Upper lobe of left lung (tissue), 6 donors: Measurements from ENCODE around the gene TMEM132C. TPM values are rescaled to one million over a fixed set of nuclear protein-coding genes. Genes with fewer than 3 reads are reported as not detected.

Source experiments
- ATAC-seq, 2 donors: fragments of 200-7000 bp; cut with Tn5 transposase; one replicate each; pipeline ENCODE4 v1.9.1; 2022; ENCODE audit warnings: mild to moderate bottlenecking in 2 of 2, moderate library complexity in 2 of 2; ENCODE audit not compliant: low FRiP score in 2 of 2
- DNase-seq, 2 donors: peaks; one replicate each; pipeline ENCODE4 v3.0.0-alpha.2; 2019 to 2020
- H3K27ac ChIP-seq, 4 donors: fragments of 200-600 bp; sonication (generic); one replicate each; pipeline ENCODE4 v1.5.1; 2016 to 2019
- H3K27me3 ChIP-seq, 4 donors: fragments of 200-600 bp; sonication (generic); one replicate each; pipeline ENCODE4 v1.5.1; 2017 to 2019
- H3K36me3 ChIP-seq, 4 donors: fragments of 200-600 bp; sonication (generic); one replicate each; pipeline ENCODE4 v1.5.1; 2016 to 2019
- H3K4me1 ChIP-seq, 4 donors: fragments of 200-600 bp; sonication (generic); one replicate each; pipeline ENCODE4 v1.5.1; 2018 to 2019
- H3K4me3 ChIP-seq, 4 donors: fragments of 200-600 bp; sonication (generic); one replicate each; pipeline ENCODE4 v1.5.1; 2017 to 2019; ENCODE audit warnings: mild to moderate bottlenecking in 2 of 4, moderate library complexity in 1 of 4
- H3K9me3 ChIP-seq, 4 donors: fragments of 200-600 bp; sonication (generic); one replicate each; pipeline ENCODE4 v1.5.1; 2018 to 2019
- CTCF ChIP-seq, 6 experiments: fragments of 450-650 bp in 4 of 6; fragments of 200-600 bp in 2 of 6; sonication (generic) in 2 of 6; IDR thresholded peaks; one replicate each; pipeline ENCODE4 v1.5.1; 2016 to 2019; ENCODE audit warnings: antibody characterized with exemption in 6 of 6
- EP300 ChIP-seq, 4 donors: sonication (generic); formaldehyde crosslinking; IDR thresholded peaks; one replicate each; pipeline ENCODE4 v1.5.1; 2017; ENCODE audit warnings: antibody characterized with exemption in 4 of 4, control low read depth in 2 of 4
- POLR2A ChIP-seq, 4 donors: fragments of 450-650 bp; IDR thresholded peaks; one replicate each; pipeline ENCODE4 v1.5.1; 2016 to 2017; ENCODE audit warnings: antibody characterized with exemption in 4 of 4, mild to moderate bottlenecking in 2 of 4
- POLR2AphosphoS5 ChIP-seq, 2 donors: sonication (generic); formaldehyde crosslinking; IDR thresholded peaks; one replicate each; pipeline ENCODE4 v1.5.1; 2017; ENCODE audit warnings: antibody characterized with exemption in 2 of 2
- WGBS, 2 donors: methylation state at CpG; one replicate each; pipeline ENCODE4 v1.1.5; 2017 to 2018; 5-methylcytosine and 5-hydroxymethylcytosine counted together
- total RNA-seq, 6 donors: library from RNA; depleted of rRNA in 4 of 6; stranded (reverse); fragments of >200 nt in 4 of 6; gene quantifications; one replicate each; pipeline versions ENCODE4 v1.1.0 to v1.2.1, GENCODE V29; 2016 to 2021
- donor health status: DM: no; HTN: no; CAD: no; lungs with moderate emphysema.
- donor health status: DM: no; HTN: yes; CAD: no; lungs with severe emphysema.

Gene TMEM132C
- total RNA-seq, 6 donors from 2014 or later: under 0.01 to 2.2 (median 1.1) TPM

GRCh38 chr12:128336204-128337070 is 69.5 kb downstream of the TMEM132C start:
- peaks cover 0 to 6% (median 2%) of the 10 kb centered on the region in 4 donors for H3K9me3 ChIP-seq
- ATAC-seq (no peak), DNase-seq (no peak)
- H3K27me3 ChIP-seq: no peaks in the 10 kb centered on the region
- WGBS, 2 donors: 65 to 70% methylated on average over 3 of the region's 3 CpGs
- no peaks in the 10 kb centered on the region for H3K4me1 ChIP-seq
- no peak overlapping the region for H3K27ac ChIP-seq
- TF ChIP-seq EP300 (IDR thresholded peaks at IDR 0.05): no peak
- no peak for TF ChIP-seq POLR2AphosphoS5 (IDR thresholded peaks at IDR 0.05)
- H3K4me3 ChIP-seq: no peak overlapping the region
- H3K36me3 ChIP-seq: no peaks in the 10 kb centered on the region

- no peaks in the 10 kb centered on the region for H3K4me1 ChIP-seq
- peaks cover 0 to 6% (median 2%) of the 10 kb centered on the region in 4 donors for H3K9me3 ChIP-seq
- no peak overlapping the region for H3K27ac ChIP-seq
- DNase-seq: no peak
- WGBS, 2 donors: 25 to 45% methylated on average over 4 of the region's 4 CpGs
- no peaks in the 10 kb centered on the region for H3K36me3 ChIP-seq
- H3K4me3 ChIP-seq: no peak overlapping the region
- no peak for ATAC-seq
- H3K27me3 ChIP-seq: no peaks in the 10 kb centered on the region
- TF ChIP-seq CTCF (IDR thresholded peaks at IDR 0.05) (no peak), POLR2AphosphoS5 (IDR thresholded peaks at IDR 0.05) (no peak), EP300 (IDR thresholded peaks at IDR 0.05) (no peak), POLR2A (IDR thresholded peaks at IDR 0.05) (no peak)
These were observed 70.0 kb downstream of the TMEM132C start for GRCh38 chr12:128337071-128337345.

- TF ChIP-seq CTCF (IDR thresholded peaks at IDR 0.05) (no peak), POLR2AphosphoS5 (IDR thresholded peaks at IDR 0.05) (no peak), EP300 (IDR thresholded peaks at IDR 0.05) (no peak), POLR2A (IDR thresholded peaks at IDR 0.05) (no peak)
- Histone ChIP-seq H3K4me3 (no peak overlapping the region), H3K27me3 (no peaks in the 10 kb centered on the region), H3K27ac (no peak overlapping the region), H3K9me3 (peaks cover 0 to 6% (median 2%) of the 10 kb centered on the region in 4 donors), H3K4me1 (no peaks in the 10 kb centered on the region), H3K36me3 (no peaks in the 10 kb centered on the region)
- DNase-seq (no peak), ATAC-seq (no peak)
- WGBS, 2 donors: 12 to 13% methylated on average over 10 of the region's 10 CpGs
These were observed 70.6 kb downstream of the TMEM132C start for GRCh38 chr12:128337431-128338170.

GRCh38 chr12:128338386-128339125 is 71.6 kb downstream of the TMEM132C start:
- WGBS, 2 donors: 13 to 23% methylated on average over 8 to 9 of the region's 9 CpGs
- no peak for TF ChIP-seq POLR2A (IDR thresholded peaks at IDR 0.05)
- TF ChIP-seq POLR2AphosphoS5 (IDR thresholded peaks at IDR 0.05): no peak
- no peak for TF ChIP-seq EP300 (IDR thresholded peaks at IDR 0.05)
- no peak for TF ChIP-seq CTCF (IDR thresholded peaks at IDR 0.05)
- ATAC-seq: no peak

GRCh38 chr12:128339126-128339520 is 72.2 kb downstream of the TMEM132C start:
- DNase-seq (no peak), ATAC-seq (peak in 1 of 2 donors; percentile 65)
- Histone ChIP-seq H3K27me3 (no peaks in the 10 kb centered on the region), H3K4me1 (no peaks in the 10 kb centered on the region), H3K4me3 (no peak overlapping the region), H3K9me3 (peaks cover 0 to 6% (median 2%) of the 10 kb centered on the region in 4 donors), H3K36me3 (no peaks in the 10 kb centered on the region), H3K27ac (no peak overlapping the region)
- no peak for TF ChIP-seq POLR2A (IDR thresholded peaks at IDR 0.05)
- TF ChIP-seq EP300 (IDR thresholded peaks at IDR 0.05): no peak
- TF ChIP-seq POLR2AphosphoS5 (IDR thresholded peaks at IDR 0.05): no peak
- no peak for TF ChIP-seq CTCF (IDR thresholded peaks at IDR 0.05)
- 3 to 6% methylated on average over 5 to 6 of the region's 6 CpGs for WGBS, 2 donors

More at GRCh38 chr12:128338386-128339125, 71.6 kb downstream of the TMEM132C start:
- Histone ChIP-seq H3K9me3 (peaks cover 0 to 6% (median 2%) of the 10 kb centered on the region in 4 donors), H3K27ac (no peak overlapping the region), H3K27me3 (no peaks in the 10 kb centered on the region), H3K4me1 (no peaks in the 10 kb centered on the region), H3K36me3 (no peaks in the 10 kb centered on the region), H3K4me3 (no peak overlapping the region)
- DNase-seq: no peak
